Renal cortical epithelial cell (primary cell): ENCODE data around the gene RPL41. TPM values are rescaled to one million over a fixed set of nuclear protein-coding genes. Genes with fewer than 3 reads are reported as not detected.

Source experiments
- DNase-seq: peaks from one replicate; pipeline ENCODE4 v3.0.0-alpha.2; 2011; ENCODE audit warnings: low read depth
- total RNA-seq: library from RNA; depleted of rRNA; stranded (reverse); fragments of >200 nt; gene quantifications from 2 replicates; pipeline ENCODE4 v1.2.3, GENCODE V29; 2014

RPL41 gene
- total RNA-seq, 1 donor from 2014 or later = 2,452 TPM

DNA sequence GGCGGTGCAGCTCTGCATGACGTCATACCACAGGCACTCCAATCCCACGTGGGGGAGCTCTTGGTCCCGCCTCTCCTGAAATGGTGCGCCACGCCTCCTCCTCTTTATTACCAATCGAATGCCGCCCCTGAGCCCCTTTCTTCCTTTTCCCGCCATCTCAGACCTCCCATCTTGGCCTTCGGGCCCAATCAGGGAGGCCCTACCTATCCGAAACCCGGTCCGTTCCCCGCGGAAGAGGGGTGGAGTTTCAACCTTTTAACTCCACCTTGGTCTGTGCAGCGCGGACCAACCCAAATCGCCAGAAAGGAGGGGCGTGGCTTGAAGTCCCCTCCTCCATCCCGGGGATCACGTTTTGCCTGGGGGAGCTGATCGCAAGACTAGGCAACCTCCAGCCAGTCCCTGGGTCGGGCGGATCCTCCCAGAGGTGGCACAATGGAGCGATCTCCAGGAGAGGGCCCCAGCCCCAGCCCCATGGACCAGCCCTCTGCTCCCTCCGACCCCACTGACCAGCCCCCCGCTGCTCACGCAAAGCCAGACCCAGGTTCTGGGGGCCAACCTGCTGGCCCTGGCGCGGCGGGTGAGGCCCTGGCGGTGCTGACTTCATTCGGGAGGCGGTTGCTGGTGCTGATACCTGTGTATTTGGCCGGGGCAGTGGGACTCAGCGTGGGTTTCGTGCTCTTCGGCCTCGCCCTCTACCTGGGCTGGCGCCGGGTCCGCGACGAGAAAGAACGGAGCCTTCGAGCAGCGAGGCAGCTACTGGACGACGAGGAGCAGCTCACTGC, 11.6 kb downstream of the RPL41 start, which contains the start of gene ESYT1:
Gene ESYT1, plus strand, starts transcription at position 380 of the 782 bp plus-strand sequence. Its CDS starts 53 bp downstream, at position 433.
- DNase-seq = peak; percentile 99

DNA sequence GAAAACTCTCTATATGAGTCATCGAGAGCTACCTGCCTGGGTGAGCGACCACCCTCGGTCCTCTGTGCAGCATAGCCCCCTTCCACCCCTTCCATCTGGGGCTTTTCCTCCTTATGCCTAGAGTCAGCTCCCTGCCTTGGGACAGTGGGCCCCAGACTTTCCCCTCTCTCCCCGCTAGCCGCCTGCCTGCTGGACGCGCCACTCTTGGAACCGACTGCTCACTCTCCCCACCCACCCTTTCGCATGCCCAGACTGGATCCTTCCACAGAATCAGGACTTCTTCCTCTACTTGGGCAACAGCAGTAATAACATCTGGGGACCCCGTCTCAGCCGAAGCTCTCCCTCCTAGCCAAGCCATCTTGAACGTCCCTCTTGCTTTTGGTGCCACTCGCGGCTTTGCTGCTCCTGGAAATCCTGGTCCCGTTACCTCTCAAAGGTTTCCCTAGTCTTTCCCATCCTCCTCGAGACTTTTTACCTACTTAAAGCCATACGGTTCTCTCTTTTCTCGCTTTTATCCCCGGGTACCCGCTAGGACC, 12.3 kb downstream of the RPL41 start:
- no peak for DNase-seq

- DNase-seq = no peak
These were observed 12.9 kb downstream of the RPL41 start for GRCh38 chr12:56129206-56129941.

DNA sequence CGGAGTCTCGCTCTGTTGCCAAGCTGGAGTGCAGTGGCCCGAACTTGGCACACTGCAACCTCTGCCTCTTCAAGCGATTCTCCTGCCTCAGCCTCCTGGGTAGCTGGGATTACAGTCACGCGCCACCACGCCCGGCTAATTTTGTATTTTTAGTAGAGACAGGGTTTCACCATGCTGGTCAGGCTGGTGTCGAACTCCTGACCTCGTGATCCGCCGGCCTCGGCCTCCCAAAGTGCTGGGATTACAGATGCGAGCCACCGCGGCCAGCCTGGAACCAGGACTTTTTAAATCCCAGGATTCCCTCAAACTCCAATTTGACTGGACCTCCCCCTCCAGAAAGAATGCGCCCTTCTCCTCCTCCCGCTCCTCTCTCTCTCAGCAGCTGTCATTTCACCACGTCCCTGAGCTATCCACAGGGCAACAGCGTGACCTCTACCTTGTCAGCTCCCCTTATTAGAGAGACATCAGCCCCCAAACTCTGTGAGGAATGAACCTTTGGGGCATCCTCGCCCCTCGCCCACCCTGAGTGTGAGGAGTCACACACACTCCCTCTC, 13.6 kb downstream of the RPL41 start:
- no peak for DNase-seq

GRCh38 chr12:56130876-56131275, 14.4 kb downstream of the RPL41 start:
- no peak for DNase-seq

DNA sequence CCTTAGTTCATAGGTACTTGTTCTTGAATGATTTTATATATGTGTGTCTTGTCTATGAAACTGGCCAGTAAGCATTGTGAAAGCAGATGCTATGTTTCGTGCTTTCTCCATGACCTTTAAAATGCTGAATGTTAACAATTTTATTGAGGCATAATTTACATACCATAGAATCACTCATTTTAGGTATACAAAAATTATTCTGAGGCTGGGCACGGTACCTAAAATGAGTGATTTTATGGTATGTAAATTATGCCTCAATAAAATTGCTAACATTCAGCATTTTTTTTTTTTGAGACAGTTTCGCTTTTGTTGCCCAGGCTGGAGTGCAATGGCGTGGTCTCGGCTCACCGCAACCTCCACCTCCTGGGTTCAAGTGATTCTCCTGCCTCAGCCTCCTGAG, 18.5 kb downstream of the RPL41 start:
- no peak for DNase-seq

- no peak for DNase-seq
These were observed 21.6 kb downstream of the RPL41 start for GRCh38 chr12:56137853-56138571.

- DNase-seq = no peak
These were observed 25.7 kb downstream of the RPL41 start for GRCh38 chr12:56141946-56142784.

DNA sequence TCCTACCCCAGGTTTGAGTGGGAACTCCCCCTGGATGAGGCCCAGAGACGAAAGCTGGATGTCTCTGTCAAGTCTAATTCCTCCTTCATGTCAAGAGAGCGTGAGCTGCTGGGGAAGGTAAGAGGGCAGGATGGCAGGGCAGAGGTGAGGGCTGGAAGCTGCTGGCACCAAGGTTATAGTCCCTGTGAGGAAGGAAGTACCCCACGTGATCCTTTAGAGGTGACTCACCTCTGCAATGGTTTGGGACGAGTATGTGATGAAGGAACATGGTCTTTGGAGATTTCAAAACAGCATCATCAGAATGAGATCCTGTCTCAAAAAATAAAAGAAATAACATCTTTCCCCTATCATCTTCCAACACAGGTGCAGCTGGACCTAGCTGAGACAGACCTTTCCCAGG, 26.8 kb downstream of the RPL41 start:
- DNase-seq = no peak

GRCh38 chr12:56143870-56144269, 27.4 kb downstream of the RPL41 start:
- no peak for DNase-seq

GRCh38 chr12:56145217-56145616, 28.8 kb downstream of the RPL41 start:
- no peak for DNase-seq

DNA sequence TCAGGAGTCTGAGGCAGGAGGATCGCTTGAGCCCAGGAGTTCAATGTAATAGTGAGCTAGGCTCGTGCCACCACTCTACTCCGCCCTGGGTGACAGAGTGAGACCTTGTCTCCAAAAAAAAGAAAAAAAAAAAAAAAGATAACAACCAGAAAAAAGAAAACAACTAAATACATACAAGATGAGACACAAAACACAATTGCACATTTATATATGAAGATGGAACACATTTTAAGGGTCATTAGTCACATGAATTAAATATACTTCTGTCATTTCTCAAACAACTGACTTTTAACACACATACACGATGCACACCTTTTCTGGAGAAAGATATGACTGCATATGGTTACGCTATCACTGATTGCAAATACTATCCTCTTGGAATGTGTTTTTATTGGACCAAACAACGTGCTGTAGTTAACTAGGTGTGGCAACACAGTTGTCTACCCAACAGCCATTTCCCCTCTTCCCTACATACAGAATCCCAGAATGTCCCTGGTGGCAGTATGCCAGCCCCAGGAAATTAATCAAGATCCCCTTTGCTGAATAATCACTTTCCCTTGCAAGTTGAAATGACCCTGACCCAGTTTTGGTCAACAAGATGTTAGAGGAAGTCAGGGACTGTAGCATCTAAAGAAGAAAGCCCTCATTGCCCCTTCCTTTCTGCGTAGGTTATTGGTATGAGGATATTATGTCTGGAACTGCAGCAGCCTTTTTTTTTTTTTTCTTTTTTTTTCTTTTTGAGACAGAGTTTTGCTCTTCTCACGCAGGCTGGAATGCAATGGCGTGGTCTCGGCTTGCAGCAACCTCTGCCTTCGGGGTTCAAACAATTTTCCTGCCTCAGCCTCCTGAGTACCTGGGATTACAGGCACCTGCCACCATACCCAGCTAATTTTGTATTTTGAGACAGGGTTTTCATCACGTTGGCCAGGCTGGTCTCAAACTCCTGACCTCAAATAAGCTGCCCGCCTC, 30.3 kb downstream of the RPL41 start:
- DNase-seq = no peak

DNA sequence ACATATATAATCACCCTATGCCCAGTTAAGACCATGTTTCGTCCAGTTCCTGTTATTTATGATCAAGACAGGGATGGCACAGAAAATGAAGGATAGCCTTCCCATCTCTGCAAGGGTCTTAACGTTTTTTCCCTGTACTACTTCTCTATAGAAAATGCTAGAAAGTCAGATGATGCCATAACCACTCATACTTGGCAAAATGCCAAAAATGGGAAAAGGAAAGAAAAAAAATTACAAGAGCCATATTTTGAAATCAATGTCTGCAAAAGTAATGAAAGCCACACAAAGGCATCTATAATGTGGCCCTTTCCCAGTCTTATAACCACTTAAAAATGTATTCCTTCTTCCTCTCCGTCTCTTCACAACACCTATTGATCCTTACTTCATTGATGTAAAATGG, 34.1 kb downstream of the RPL41 start:
- DNase-seq = no peak

- DNase-seq = peak; percentile 36
These were observed 35.3 kb downstream of the RPL41 start for GRCh38 chr12:56151672-56152131.

- peak; percentile 82 for DNase-seq
These were observed 35.8 kb downstream of the RPL41 start, which contains the start of gene MYL6B for GRCh38 chr12:56152132-56152755. Gene MYL6B (plus strand): TSS chr12:56152587. CDS start chr12:56153919, 1,332 bp downstream.

DNA sequence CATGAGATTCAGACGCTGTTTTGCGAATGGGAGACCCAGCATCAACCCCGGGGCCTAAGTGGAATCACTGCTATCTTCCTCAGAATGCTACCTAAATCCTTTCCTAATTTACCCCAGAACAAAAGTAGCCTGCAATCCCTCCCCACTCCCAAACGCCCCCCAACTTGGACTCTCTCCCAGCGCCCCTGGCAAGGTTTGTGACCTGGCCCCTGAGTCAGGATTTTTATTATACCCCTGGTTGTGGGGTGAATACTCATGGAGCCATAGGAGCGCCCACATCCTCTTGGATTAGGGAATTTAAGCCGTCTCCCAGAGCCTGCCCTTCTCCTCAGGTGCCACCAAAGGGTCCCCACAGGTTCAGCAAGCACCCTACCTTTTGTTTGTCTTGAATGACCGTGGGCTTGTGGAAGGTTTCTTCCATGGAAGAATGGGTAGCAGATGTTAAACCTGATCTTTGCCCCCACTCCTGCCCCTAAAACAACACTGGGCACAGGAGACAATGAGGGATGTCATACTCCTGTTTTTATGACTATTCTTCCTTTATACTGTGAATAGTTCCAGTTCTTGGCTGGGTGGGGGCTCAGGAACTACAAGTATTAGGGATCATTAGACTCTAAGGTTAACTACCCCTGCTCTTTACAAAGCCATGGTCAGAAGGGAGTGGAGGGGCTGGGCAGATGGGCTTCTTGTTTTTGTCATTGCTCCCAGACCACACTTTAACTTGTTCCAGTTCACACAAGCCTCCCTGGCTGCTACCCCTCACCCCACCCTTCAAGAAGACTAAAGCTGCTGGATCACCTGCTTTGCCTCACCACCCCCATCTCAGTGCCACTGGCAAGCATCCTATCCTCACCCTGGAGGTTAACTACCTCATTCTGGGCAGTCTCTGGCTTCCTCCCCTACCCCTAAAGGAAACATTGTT, 36.6 kb downstream of the RPL41 start:
- DNase-seq = no peak

DNA sequence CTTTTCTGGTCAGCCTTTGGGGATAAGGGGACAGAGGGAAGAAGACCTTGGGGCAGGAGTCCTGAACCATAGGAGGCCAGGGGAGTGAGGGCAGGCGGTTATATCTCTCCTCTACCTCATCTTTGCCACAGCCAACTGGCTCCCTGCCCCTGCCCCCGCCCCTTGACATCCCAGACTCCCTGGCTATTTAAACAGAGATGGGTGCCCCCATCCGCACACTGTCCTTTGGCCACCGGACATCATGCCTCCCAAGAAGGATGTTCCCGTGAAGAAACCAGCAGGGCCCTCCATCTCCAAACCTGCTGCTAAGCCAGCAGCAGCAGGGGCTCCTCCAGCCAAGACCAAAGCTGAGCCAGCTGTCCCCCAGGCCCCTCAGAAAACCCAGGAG, 37.2 kb downstream of the RPL41 start:
- DNase-seq = no peak

GRCh38 chr12:56154246-56154771, 37.9 kb downstream of the RPL41 start:
- DNase-seq = no peak
